Measurements from ENCODE around the gene ARHGEF28. TPM values are rescaled to one million over a fixed set of nuclear protein-coding genes. Genes with fewer than 3 reads are reported as not detected.

The ARHGEF28 gene
- total and polyA plus RNA-seq, 2 of the 4 experiments (the other 2 are of a cell fraction): 3.6 to 16.0 TPM

GRCh38 chr5:73944581-73944980 is 318.6 kb downstream of the ARHGEF28 start:
- DNase-seq (no peak), ATAC-seq (ENCODE audit: low read depth) (no peak)
- ChIA-PET CTCF (no interaction called here), POLR2A (ENCODE audit: unreplicated experiment) (no interaction called here)
- Histone ChIP-seq H3K36me3 (ENCODE audit: control insufficient read depth, insufficient read depth, low read length) (no peaks in the 10 kb centered on the region; the same call in 1 of the 2 replicates), H2AK9ac (replicated peaks; ENCODE audit: low read depth, low read length, poor library complexity) (no peak overlapping the region), H4K5ac (ENCODE audit: low read depth, low read length) (no peak overlapping the region), H2BK5ac (ENCODE audit: low read depth, low read length, poor library complexity, severe bottlenecking) (no peak overlapping the region), H3K14ac (replicated peaks; ENCODE audit: low read depth, low read length) (no peak overlapping the region), H2BK120ac (ENCODE audit: low read depth, low read length) (no peak overlapping the region), H3K9ac (ENCODE audit: low read depth, low read length) (no peak overlapping the region), H3K4ac (ENCODE audit: low read depth, low read length) (no peak overlapping the region), H2BK20ac (ENCODE audit: low read depth, low read length) (no peak overlapping the region; the same call in 1 of the 2 replicates), H4K8ac (ENCODE audit: low read depth in 2 of 2, low read length in 2 of 2) (no peak overlapping the region), H3K27me3 (ENCODE audit: control insufficient read depth, insufficient read depth, low read length) (no peaks in the 10 kb centered on the region), H2BK15ac (ENCODE audit: low read depth, low read length) (no peak overlapping the region), H3K18ac (ENCODE audit: low read depth, low read length) (no peak overlapping the region), H4K91ac (ENCODE audit: insufficient read depth, low read depth, low read length) (no peak overlapping the region), H4K20me1 (ENCODE audit: insufficient read depth, low read length) (no peaks in the 10 kb centered on the region), H2AFZ (replicated peaks; ENCODE audit: low read length, poor library complexity) (no peak overlapping the region), H3K23ac (ENCODE audit: low read depth, low read length) (no peak overlapping the region), H3K79me1 (ENCODE audit: low read depth in 1 of 2, low read length in 2 of 2) (no peaks in the 10 kb centered on the region; a peak in 2 of 4 replicates), H3K4me1 (ENCODE audit: control insufficient read depth, insufficient read depth, low read length) (peaks cover 7% of the 10 kb centered on the region), H3K4me2 (ENCODE audit: low read depth, low read length) (no peak overlapping the region), H3K27ac (ENCODE audit: insufficient read depth, low read length) (no peak overlapping the region), H3K56ac (ENCODE audit: extremely low read depth, insufficient read depth, low read length) (no peak overlapping the region), H2AK5ac (ENCODE audit: low read depth, low read length) (no peak overlapping the region), H3K9me3 (ENCODE audit: control insufficient read depth, insufficient read depth, low read length) (peaks cover 8% of the 10 kb centered on the region), H3K9me1 (ENCODE audit: insufficient read depth, low read length) (peaks cover under 1% of the 10 kb centered on the region), H3K4me3 (ENCODE audit: insufficient read depth, low read depth, low read length) (no peak overlapping the region)
- no peak for TF ChIP-seq RAD21 (IDR thresholded peaks at IDR 0.05; ENCODE audit: low read length)
- no peak for TF ChIP-seq RCOR1 (IDR thresholded peaks at IDR 0.05; ENCODE audit: insufficient replicate concordance, low read length)
- no peak for TF ChIP-seq ELK1 (IDR thresholded peaks at IDR 0.05; ENCODE audit: borderline replicate concordance, low read depth, low read length)
- no peak for TF ChIP-seq POLR2A (IDR thresholded peaks at IDR 0.05; ENCODE audit: low read depth, low read length)
- no peak for TF ChIP-seq SMC3 (IDR thresholded peaks at IDR 0.05; ENCODE audit: low read depth, low read length)
- no peak for TF ChIP-seq CEBPB (IDR thresholded peaks at IDR 0.05; ENCODE audit: low read depth, low read length)
- TF ChIP-seq CHD1 (IDR thresholded peaks at IDR 0.05; ENCODE audit: low read depth, low read length): no peak
- TF ChIP-seq CTCF (conservative IDR thresholded peaks at IDR 0.05; ENCODE audit: low read depth, low read length): no peak
- TF ChIP-seq MXI1 (IDR thresholded peaks at IDR 0.05; ENCODE audit: borderline replicate concordance, low read depth, low read length): no peak
- TF ChIP-seq MAFK (IDR thresholded peaks at IDR 0.05; ENCODE audit: low read depth, low read length): no peak
- no peak for TF ChIP-seq USF2 (IDR thresholded peaks at IDR 0.05; ENCODE audit: low read depth, low read length)
- no peak for TF ChIP-seq BHLHE40 (IDR thresholded peaks at IDR 0.05; ENCODE audit: low read depth, low read length)
- TF ChIP-seq NFE2L2 (IDR thresholded peaks at IDR 0.05; ENCODE audit: low read depth, low read length): no peak
- no peak for TF ChIP-seq RFX5 (IDR thresholded peaks at IDR 0.05; ENCODE audit: low read depth, low read length)
- no peak for TF ChIP-seq FOS (IDR thresholded peaks at IDR 0.05; ENCODE audit: low read depth, low read length)
- dilution Hi-C loops (cut with HindIII; ENCODE audit: low sequenced_read_pairs, unreplicated experiment) (no loop called here), in situ Hi-C loops (cut with MboI; ENCODE audit: low sequenced_read_pairs) (no loop called here), intact Hi-C loops (cut with micrococcal nuclease) (no loop called here)
- no TSS peak for BruUV-seq (replicated peaks)
- no CpG with 5 or more reads among the region's 1 CpG for WGBS, 2 experiments (ENCODE audit: extremely low coverage in 2 of 2, insufficient read length in 1 of 2)
